HG03139 (cell line): ENCODE measurements around the gene LHPP.
A peak's percentile ranks its signal among the peaks of the same experiment; 100 is the strongest.

Source experiments
- ATAC-seq: cut with Tn5 transposase; IDR thresholded peaks from one replicate; pipeline ENCODE4 v1.9.1; 2021; ENCODE audit not compliant: unreplicated experiment

The LHPP gene

GRCh38 chr10:124640538-124641231 is 179.1 kb downstream of the LHPP start:
- no peak for ATAC-seq

DNA sequence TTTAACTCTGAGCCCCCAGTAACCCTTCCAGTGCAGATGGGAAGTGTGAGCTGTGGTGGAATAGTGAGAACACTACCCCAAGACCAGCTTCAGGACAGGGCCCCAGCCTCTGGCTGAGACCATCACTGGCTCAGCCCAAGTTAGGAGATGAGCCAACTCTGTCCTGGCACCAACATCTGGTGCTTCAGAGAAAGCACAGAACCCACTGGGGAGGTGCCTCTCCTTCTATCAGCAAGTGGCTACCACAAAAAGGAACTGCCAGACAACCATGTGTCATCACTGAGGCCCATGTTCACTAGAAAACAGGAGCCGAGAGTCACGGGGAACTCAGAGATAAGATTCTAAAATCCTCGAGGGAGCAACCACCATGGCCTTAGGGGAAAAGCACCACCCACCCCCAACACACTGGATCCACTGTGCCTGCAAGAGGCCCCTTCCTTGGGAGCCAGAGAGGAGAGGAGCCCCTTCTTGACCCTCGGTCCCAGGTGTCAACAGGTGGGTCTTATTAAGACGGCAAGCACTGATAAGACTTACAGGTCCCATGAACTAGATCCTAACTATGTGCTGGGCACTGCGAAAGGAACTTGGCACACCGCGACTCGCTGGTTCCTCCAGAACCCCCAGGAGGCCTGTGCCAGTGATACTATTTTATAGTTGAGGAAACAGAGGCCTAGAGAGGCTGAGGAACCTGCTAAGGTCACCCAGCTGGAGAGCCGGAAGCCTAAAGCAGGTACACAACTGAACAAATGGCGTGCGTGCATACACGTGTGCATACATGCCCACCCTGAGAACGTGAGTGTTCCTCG is 179.9 kb downstream of the LHPP start:
- no peak for ATAC-seq

DNA sequence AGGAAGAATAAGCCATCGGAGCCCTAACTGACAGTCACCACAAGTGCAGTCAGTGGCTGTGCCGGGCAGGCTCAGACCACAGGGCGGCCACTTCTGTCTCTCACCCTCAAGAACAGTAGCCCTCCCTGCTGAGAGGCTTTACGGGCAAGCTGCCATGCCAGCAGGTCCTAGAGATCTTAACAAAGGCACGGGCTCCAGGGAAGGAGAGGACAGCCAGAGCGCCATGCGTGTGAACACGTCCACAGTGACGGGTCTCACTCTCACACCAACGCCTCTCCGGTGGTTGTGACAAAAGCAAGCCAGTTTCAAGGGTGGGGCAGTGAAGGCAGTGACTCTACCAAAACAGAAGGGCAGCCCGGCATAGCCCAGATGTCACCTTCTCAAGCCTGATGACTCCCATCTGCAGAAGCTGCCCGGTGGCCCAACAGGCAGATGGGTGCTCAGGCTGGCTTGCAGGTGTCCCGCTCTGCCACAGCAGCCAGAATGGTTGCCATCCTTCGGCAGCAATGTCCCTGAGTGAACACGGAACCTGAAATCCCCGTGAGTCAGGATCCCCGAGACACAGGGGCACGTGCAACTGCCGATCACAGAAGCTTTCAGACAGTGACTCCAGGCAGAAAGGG is 180.6 kb downstream of the LHPP start:
- no peak for ATAC-seq

DNA sequence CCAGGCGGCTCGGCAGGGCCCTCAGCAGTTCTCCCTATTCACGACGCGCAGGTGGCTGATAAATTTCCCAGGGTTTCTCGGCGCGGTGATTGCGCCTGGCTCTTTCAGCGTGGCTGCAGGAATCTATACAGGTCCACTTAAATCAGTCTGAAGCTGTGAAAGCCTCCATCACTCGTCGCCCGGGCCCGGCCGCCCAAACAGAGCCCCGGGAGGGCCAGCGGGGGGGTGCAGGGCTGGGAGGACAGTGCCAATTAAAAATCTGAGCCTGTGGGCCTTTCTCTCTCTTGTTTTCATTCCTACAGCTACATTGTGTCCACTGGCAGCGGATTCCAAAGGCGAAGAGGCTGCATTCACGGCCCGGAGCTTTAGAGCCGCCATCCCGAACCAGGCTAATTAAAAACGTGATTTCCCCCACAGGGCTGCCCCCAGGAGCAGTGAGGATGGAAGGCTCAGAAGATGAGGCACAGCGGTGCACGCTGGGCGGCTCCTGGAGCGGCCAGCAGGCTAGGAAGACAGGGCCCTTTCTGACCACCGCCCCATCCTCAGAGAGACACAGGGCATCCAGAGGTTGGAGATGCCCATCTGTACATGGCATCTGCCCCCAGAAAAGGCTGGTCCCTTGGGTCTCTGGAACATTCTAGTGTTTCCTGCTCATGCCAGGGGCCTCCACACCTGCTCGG is 181.8 kb downstream of the LHPP start:
- no peak for ATAC-seq

- no peak for ATAC-seq
These were observed 182.6 kb downstream of the LHPP start for GRCh38 chr10:124644236-124644635.

DNA sequence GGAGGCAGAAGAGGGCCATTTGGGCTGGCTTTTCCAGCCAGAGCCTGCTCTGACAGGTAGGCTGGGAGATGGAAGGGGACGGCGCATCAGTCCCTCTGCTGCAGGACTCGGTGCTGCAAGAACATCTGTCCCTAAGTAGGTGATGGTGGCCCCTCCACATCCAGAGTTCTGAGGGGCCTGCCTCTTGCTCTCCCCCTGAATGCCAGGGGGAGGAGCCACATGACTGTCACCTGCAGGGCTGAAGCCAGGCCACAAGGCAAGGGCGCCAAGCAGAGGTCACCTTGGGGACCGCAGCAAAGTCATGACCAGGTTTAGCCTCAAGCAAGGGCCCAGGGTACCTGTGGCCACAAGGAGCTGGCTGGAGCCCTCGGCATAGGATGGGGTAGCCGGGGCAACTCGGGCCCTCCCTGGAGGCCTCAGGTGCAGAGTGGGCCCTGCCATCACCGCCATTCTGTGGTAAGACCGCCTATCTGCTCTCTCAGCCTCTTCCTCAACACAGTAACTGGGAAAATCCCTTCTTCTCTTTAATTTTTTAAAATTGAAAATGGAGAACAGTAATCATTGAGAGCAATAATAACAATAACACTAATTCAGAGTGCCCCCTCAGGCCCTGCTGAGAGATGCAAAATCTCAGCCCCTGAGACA is 183.3 kb downstream of the LHPP start:
- no peak for ATAC-seq

DNA sequence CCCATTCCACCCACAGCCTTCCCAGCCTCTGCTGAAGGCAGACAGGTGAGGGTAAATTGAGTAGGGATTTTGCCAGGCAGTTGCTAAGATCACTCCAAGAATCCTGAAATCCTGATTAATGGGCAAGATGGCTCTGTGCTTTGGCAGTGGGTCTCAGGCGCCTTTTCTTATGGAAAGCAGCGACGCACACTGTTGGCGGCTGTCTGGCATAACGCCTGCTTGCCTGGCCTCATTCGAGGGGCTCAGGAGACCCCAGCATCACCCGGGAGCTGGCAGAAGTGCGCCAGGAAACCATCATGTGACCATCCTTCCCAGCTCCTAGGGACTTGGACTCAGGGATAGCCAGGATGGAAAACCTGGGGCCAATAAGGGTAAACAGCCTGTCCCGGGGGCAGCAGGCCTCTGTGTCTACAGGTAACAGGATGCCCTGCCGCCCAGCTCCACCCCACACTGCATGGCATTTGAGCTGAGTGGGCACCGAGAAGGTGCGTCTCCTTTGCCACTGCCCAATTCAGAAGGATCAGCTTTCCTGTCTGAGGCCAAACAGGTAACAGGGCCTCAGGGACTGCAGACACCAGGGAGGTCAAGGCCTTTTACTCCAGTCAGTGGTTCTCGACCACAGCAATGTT is 184.0 kb downstream of the LHPP start:
- ATAC-seq = no peak

DNA sequence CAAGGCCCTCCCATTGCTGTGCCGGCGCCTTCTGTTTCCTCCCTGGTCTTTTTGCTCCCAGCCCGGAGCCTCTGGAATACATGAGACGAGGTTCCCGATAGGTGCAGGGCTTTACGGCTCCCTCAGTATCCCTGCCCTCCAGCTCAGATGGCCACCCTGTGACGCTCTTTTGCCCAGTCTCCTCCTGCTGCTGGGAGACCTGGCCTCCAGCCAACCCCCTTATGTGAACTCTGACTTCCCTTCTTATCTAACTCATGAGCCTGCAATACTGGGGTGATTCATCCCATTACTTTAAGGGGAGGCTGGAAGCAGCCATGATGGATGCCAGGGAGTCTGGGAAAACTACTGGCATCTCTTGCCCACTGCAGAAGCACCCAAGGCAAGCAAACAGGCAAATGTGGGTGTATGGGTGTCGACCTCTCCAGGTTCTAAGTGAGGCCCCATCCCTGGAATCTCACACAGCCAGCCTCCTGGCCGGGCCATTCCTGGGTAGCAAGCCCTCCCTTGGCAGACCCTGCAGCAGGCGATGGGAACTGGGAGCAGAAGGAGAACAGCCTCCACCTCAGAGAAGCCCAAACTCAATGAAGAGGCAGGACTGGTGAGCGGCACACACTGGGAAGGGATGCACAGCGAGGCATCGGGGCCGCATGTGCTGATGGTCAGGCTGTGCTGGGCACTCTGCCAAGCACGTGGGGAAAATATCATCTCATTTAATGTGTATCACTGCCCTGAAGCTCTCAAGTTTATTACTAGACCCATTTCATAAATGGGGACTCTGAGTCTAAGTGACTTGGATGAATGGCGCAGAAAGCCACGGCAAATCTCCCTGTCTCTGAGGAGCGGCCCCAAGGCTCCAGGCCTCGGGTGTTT is 185.1 kb downstream of the LHPP start:
- no peak for ATAC-seq

DNA sequence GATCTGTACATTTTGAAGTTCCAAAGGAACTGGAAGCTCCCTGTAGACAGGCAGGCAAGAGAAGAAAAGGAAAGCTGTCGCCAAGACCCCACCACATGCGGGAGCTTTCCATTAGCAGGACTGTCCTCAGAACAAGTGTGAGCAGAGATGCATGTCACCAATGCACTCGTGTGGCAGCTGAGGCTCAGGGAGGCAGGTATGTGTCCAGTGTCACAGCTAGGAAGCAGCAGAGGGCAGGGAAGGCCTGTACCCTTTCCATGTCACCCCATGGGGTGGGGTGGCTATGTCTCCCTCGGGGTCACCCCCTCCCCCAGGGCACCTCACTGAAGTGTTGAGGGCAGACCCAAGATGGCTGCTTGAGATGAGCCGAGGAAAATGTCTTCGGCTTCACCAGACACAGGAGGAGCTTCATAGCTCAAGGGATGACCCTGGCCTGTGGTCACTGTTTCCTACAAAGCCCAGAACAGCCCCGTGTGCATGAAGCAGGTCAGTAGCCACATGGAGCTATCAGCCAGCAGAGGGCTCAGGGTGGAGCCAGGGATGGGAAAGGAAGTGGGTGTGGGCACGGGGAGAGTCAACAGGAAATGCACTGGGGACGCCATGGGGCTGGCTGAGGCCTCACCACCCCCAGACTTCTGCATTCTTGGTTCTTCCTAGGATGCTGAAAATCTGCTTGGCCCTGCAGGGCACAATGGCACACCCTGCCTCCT is 186.0 kb downstream of the LHPP start:
- peak; percentile 75 for ATAC-seq

DNA sequence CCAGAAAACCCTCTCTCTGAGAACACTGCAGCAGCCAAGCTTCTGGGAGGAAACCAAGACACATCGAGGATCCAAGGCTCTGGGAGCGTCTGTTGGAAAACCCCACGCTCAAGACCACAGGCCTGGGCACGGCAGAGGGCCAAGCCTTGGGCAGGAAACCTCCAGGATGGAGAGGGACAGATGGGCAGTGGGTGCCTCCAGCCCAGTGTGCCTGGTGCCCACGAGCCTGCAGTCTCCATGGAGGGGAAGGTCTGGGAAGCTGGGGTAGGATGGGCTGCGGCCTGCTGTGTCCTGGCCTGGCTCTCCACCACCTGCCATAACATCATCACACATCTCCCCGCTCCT is 186.5 kb downstream of the LHPP start:
- no peak for ATAC-seq

- no peak for ATAC-seq
These were observed 187.1 kb downstream of the LHPP start for GRCh38 chr10:124648738-124649137.

- no peak for ATAC-seq
These were observed 187.6 kb downstream of the LHPP start for GRCh38 chr10:124649214-124649613.

DNA sequence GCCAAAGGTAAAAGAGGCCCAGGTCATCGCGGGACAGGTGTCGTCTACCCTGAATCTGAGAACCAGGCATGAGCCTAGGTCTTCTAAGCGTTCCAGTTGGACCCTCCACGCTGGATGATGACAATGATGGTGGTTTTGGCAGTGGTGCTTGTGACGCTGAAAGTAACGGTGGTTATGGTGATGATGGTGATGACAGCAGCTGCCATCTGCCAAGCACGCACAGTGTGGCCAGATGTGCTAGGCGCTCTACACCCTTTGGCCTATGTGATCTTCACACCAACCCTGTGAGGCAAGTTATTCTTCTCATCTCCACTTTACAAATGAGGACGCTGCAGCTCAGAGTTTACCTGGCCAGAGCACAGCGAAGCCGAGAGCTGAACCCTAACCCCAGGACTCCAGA is 188.6 kb downstream of the LHPP start:
- ATAC-seq = no peak

GRCh38 chr10:124650820-124651401 is 189.3 kb downstream of the LHPP start:
- ATAC-seq = no peak

- ATAC-seq = no peak
These were observed 189.8 kb downstream of the LHPP start for GRCh38 chr10:124651402-124651891.

- ATAC-seq = no peak
These were observed 190.6 kb downstream of the LHPP start for GRCh38 chr10:124652200-124652599.

DNA sequence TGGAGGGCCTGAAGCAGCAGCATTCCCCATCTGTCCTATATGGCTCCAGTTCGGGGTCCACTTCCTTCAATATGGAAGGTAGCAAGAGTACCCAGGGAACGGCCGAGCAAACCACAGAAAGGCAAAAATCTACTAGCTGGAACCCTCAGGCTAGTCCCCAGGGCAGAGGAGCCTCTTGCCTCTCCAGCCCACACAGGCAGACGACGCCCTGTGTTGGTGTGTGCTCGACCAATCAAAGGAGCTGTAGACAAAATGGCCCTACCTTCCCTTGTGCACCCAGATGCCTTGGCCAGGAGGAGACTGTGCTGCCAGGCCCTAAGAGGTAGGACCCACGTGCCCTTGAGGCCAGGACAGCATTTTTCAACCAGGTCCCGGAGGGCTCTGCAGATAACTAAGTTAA is 191.1 kb downstream of the LHPP start:
- no peak for ATAC-seq

- no peak for ATAC-seq
These were observed 191.7 kb downstream of the LHPP start for GRCh38 chr10:124653311-124653710.
